MCF 10A (cell line): Measurements from ENCODE around the gene PRRX2. TPM values are rescaled to one million over a fixed set of nuclear protein-coding genes. Genes with fewer than 3 reads are reported as not detected.

Experiments
- BruUV-seq: library from RNA; stranded (reverse); fragments of 400-500 nt; replicated peaks from 2 replicates; lab custom pipeline; 2021; lab: Mats Ljungman, UMichigan
- CTCF ChIA-PET: fragments of 300-600 bp; sonication (Branson Sonifier 250); formaldehyde crosslinking; extraction: SDS; loops from one replicate; lab custom pipeline; 2021; ENCODE audit warnings: antibody characterized with exemption, inconsistent platforms; lab: Yijun Ruan, JAX
- POLR2A ChIA-PET: fragments of 300-600, 350-650 bp; sonication (Branson Sonifier 250); formaldehyde crosslinking; extraction: SDS; loops from one replicate; lab custom pipeline; 2020; ENCODE audit warnings: antibody characterized with exemption, inconsistent platforms; lab: Yijun Ruan, JAX
- DNase-seq: peaks from one replicate; pipeline ENCODE4 v3.0.0-alpha.2; 2018; ENCODE audit not compliant: unreplicated experiment
- H3K27ac Mint-ChIP-seq: one replicate; pipeline ENCODE4 v1.8.0; 2022; ENCODE audit warnings: mild to moderate bottlenecking, low read depth, mixed read lengths; ENCODE audit not compliant: unreplicated experiment
- H3K27me3 Mint-ChIP-seq: one replicate; pipeline ENCODE4 v1.8.0; 2022; ENCODE audit warnings: mixed read lengths; ENCODE audit not compliant: insufficient read depth, unreplicated experiment
- H3K36me3 Mint-ChIP-seq: one replicate; pipeline ENCODE4 v1.8.0; 2022; ENCODE audit warnings: mild to moderate bottlenecking, moderate library complexity, mixed read lengths; ENCODE audit not compliant: insufficient read depth, unreplicated experiment
- H3K4me1 Mint-ChIP-seq: one replicate; pipeline ENCODE4 v1.8.0; 2022; ENCODE audit warnings: mixed read lengths; ENCODE audit not compliant: insufficient read depth, unreplicated experiment
- H3K4me3 Mint-ChIP-seq: one replicate; pipeline ENCODE4 v1.8.0; 2022; ENCODE audit warnings: mild to moderate bottlenecking, moderate library complexity, mixed read lengths; ENCODE audit not compliant: unreplicated experiment
- H3K9me3 Mint-ChIP-seq: one replicate; pipeline ENCODE4 v1.8.0; 2022; ENCODE audit warnings: mixed read lengths; ENCODE audit not compliant: unreplicated experiment
- intact Hi-C: fragments of 100-400 bp; cut with micrococcal nuclease; formaldehyde crosslinking; loops from 2 replicates; pipeline ENCODE4 v1.14.1; 2022
- total RNA-seq: library from RNA; stranded (reverse); gene quantifications from 2 replicates; pipeline ENCODE4 v1.2.3, GENCODE V29; 2022
- TF ChIP-seq, protein P1 (sequence below): fragments of 200-600 bp; IDR thresholded peaks from one replicate; pipeline ENCODE4 v1.8.0; 2022; ENCODE audit warnings: antibody characterized with exemption, mild to moderate bottlenecking; ENCODE audit not compliant: unreplicated experiment

The PRRX2 gene
- total RNA-seq, 1 experiment from 2014 or later, result not detected

DNA sequence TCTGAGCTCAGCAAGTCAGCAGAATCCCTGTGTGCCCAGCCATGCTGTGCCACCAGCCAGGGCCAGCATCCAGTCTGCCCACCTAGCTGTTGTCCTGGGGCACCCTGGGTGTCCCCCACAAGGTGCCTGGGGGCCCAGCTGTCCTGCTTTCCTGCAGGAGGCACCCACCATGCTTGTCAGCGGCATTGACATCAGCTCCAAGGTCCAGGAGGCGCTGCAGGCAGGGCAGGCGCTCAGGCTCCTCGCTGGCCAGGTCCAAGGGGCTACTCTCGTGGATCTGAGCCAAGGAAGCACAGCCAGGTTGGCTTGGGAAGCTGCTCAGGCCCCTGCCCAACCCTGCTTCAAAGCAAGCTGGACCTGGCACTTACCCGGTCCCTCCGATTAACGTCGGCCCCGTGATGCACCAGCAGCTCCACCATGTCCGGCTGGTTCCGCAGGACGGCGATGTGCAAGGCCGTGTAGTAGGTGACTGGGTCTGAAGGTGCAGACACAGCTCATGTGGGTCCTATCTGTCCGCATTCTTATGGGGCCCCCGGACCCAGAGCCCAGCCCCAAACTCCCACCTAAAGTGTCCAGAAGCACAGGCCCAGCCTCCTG is 26.3 kb upstream of the PRRX2 start:
- Mint-ChIP-seq H3K4me1 (peaks cover 8% of the 10 kb centered on the region), H3K4me3 (no peak overlapping the region), H3K27me3 (no peaks in the 10 kb centered on the region), H3K36me3 (peaks cover 30% of the 10 kb centered on the region), H3K27ac (no peak overlapping the region), H3K9me3 (no peaks in the 10 kb centered on the region)
- intact Hi-C loops, result no loop called here
- CTCF ChIA-PET, result interaction anchor here (0.6 to 3.5 kb wide), 10 partner anchors 9 to 499 kb away, joined by 3 to 23 read pairs (median 3); no protein-coding TSS in a partner anchor
- TF ChIP-seq, protein P1, sequence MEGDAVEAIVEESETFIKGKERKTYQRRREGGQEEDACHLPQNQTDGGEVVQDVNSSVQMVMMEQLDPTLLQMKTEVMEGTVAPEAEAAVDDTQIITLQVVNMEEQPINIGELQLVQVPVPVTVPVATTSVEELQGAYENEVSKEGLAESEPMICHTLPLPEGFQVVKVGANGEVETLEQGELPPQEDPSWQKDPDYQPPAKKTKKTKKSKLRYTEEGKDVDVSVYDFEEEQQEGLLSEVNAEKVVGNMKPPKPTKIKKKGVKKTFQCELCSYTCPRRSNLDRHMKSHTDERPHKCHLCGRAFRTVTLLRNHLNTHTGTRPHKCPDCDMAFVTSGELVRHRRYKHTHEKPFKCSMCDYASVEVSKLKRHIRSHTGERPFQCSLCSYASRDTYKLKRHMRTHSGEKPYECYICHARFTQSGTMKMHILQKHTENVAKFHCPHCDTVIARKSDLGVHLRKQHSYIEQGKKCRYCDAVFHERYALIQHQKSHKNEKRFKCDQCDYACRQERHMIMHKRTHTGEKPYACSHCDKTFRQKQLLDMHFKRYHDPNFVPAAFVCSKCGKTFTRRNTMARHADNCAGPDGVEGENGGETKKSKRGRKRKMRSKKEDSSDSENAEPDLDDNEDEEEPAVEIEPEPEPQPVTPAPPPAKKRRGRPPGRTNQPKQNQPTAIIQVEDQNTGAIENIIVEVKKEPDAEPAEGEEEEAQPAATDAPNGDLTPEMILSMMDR, result no peak
- BruUV-seq, result no TSS peak
- POLR2A ChIA-PET, result interaction anchor here (0.6 to 6.5 kb wide), 7 partner anchors 10 to 737 kb away, joined by 3 to 55 read pairs (median 3); partner anchors contain the start of gene NTMT1
- no peak for DNase-seq

GRCh38 chr9:129639756-129640085 is 25.7 kb upstream of the PRRX2 start:
- no peaks in the 10 kb centered on the region for H3K9me3 Mint-ChIP-seq
- no TSS peak for BruUV-seq
- TF ChIP-seq, protein P1, result no peak
- H3K27ac Mint-ChIP-seq, result no peak overlapping the region
- ChIA-PET POLR2A (interaction anchor here (0.5 to 6.5 kb wide), 7 partner anchors 11 to 738 kb away, joined by 3 to 55 read pairs (median 4); partner anchors contain the start of gene NTMT1), CTCF (interaction anchor here (0.7 to 6.0 kb wide), 13 partner anchors 10 to 1318 kb away, joined by 3 to 45 read pairs (median 3); no protein-coding TSS in a partner anchor)
- peaks cover 8% of the 10 kb centered on the region for H3K4me1 Mint-ChIP-seq
- intact Hi-C loops, result no loop called here
- H3K27me3 Mint-ChIP-seq, result no peaks in the 10 kb centered on the region
- DNase-seq, result no peak
- H3K4me3 Mint-ChIP-seq, result peak overlapping the region; percentile 87
- peaks cover 24% of the 10 kb centered on the region for H3K36me3 Mint-ChIP-seq

DNA sequence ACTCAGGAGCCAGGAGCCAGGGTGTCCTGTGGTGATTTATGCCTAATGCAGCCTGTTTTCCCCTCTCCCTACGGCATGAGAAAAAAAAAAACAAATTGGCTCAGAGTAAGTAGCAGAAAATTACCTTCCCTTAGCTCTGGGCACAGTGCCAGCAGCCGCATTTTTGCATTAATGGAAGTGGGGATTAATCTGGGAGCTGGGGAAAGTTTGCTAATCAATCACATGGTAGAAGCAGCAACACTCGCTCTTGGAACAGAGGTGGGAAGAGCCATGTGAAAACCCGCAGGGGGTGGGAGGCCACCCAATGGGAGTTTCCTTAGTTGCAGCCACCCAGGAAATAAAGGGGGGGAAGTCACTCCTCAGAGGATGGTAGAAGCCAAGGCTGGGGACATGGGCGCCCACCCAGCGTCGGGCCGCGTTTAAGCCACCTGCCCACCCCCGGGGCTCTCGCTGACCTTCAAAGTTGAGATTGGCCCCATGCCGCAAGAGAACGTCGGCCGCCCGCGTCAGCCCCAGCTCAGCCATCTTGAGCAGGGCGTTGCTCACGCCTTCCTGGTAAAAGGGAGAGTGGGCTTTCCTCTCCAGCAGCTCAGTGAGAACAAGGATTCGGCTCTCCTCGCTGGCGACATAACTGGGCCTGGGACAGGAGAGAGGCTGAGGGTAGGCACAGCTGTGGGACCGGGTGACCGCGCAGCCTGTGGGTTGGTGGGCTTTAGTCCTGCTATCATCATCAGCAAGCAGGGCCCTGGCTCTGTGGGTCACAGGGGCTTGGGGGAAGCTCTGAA is 25.2 kb upstream of the PRRX2 start:
- no TSS peak for BruUV-seq
- POLR2A ChIA-PET, result interaction anchor here (0.5 to 6.5 kb wide), 10 partner anchors 12 to 510 kb away, joined by 3 to 55 read pairs (median 4); partner anchors contain the start of gene NTMT1

More for the DNA sequence above, 25.2 kb upstream of the PRRX2 start:
- H3K4me3 Mint-ChIP-seq, result peak overlapping the region; percentile 87
- intact Hi-C loops, result no loop called here
- CTCF ChIA-PET, result interaction anchor here (0.5 to 6.0 kb wide), 18 partner anchors 10 to 1319 kb away, joined by 3 to 45 read pairs (median 3); no protein-coding TSS in a partner anchor
- TF ChIP-seq, protein P1, result no peak
- H3K9me3 Mint-ChIP-seq, result no peaks in the 10 kb centered on the region
- H3K27ac Mint-ChIP-seq, result no peak overlapping the region
- peaks cover 8% of the 10 kb centered on the region for H3K4me1 Mint-ChIP-seq
- peak; percentile 39 for DNase-seq
- H3K27me3 Mint-ChIP-seq, result no peaks in the 10 kb centered on the region
- H3K36me3 Mint-ChIP-seq, result peaks cover 18% of the 10 kb centered on the region
